HepG2 (cell line): Measurements from ENCODE around the gene CITED2.
"Not testable (repeated sequence)": the region's sequence is repeated elsewhere in the genome, so short reads cannot be mapped to it uniquely, and the experiment has no call there.

Experiments used
- EZH2 ChIP-seq: conservative IDR thresholded peaks from 2 replicates; pipeline ENCODE4 v1.6.1; 2012; ENCODE audit warnings: mild to moderate bottlenecking, low read depth, low read length, moderate library complexity
- IRF9 ChIP-seq: sonication (generic); formaldehyde crosslinking; IDR thresholded peaks from 2 replicates; pipeline ENCODE4 v1.8.0; 2022; ENCODE audit warnings: missing genetic modification reagents, mild to moderate bottlenecking, borderline replicate concordance
- PAX8 ChIP-seq: sonication (generic); formaldehyde crosslinking; IDR thresholded peaks from 2 replicates; pipeline ENCODE4 v1.8.0; 2022; ENCODE audit warnings: mild to moderate bottlenecking, missing genetic modification reagents, borderline replicate concordance
- POLR2A ChIP-seq, 2 experiments: IDR thresholded peaks; 2 replicates each; pipeline ENCODE4 v1.6.1; 2011; ENCODE audit warnings: low read depth in 2 of 2, low read length in 2 of 2, mild to moderate bottlenecking in 1 of 2, moderate library complexity in 1 of 2; ENCODE audit not compliant: insufficient read depth in 1 of 2
- SMC3 ChIP-seq: IDR thresholded peaks from 2 replicates; pipeline ENCODE4 v1.6.1; 2011; ENCODE audit warnings: low read length, improper control_type of control experiment
- TBP ChIP-seq: sonication (generic); formaldehyde crosslinking; IDR thresholded peaks from 2 replicates; pipeline ENCODE4 v1.5.0; 2020; ENCODE audit warnings: missing genetic modification reagents
- ZFP91 ChIP-seq: sonication (generic); formaldehyde crosslinking; IDR thresholded peaks from 2 replicates; pipeline ENCODE4 v1.9.0; 2022; ENCODE audit warnings: missing genetic modification reagents, mild to moderate bottlenecking, borderline replicate concordance
- ZNF12 ChIP-seq: sonication (generic); formaldehyde crosslinking; IDR thresholded peaks from 2 replicates; pipeline ENCODE4 v1.5.0; 2020; ENCODE audit warnings: missing genetic modification reagents
- TF ChIP-seq, protein P1 (sequence below): sonication (generic); formaldehyde crosslinking; IDR thresholded peaks from 2 replicates; pipeline ENCODE4 v1.4.0; 2020; ENCODE audit warnings: missing genetic modification reagents

- not testable (repeated sequence) for TF ChIP-seq ZNF12; PAX8 (CRISPR knock-in tag); EZH2; TBP; POLR2A (IDR thresholded peaks at IDR 0.05; ENCODE audit: insufficient read depth in 1 of 2, low read depth in 2 of 2, low read length in 2 of 2); IRF9 (CRISPR knock-in tag); SMC3; ZFP91 (CRISPR knock-in tag)
- TF ChIP-seq, protein P1, sequence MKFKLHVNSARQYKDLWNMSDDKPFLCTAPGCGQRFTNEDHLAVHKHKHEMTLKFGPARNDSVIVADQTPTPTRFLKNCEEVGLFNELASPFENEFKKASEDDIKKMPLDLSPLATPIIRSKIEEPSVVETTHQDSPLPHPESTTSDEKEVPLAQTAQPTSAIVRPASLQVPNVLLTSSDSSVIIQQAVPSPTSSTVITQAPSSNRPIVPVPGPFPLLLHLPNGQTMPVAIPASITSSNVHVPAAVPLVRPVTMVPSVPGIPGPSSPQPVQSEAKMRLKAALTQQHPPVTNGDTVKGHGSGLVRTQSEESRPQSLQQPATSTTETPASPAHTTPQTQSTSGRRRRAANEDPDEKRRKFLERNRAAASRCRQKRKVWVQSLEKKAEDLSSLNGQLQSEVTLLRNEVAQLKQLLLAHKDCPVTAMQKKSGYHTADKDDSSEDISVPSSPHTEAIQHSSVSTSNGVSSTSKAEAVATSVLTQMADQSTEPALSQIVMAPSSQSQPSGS (CRISPR knock-in tag) = not testable (repeated sequence)
Observed at GRCh38 chr6:139363797-139364196, 10.7 kb downstream of the CITED2 start.
